ENCODE data around the gene PLXNA2.

The PLXNA2 gene

DNA sequence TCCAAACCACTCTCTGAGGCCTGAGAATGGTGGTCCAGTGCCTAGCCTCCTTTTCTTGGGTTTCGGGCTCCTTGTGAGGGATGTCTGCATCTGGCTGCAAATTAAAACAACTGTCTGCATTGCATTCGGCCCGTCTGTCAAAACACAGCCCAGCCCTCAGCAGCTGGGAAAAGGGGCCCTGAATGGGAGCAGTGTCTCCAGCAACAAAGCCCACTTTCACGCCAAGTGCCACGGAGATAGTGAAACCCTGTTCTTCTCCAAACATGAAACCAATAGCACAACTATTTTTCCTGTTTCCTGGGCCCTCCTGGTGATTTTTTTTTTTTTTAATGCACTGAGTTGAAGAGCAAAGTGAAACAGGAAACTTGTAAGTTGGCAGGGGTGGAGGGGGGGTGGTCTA is 138.4 kb downstream of the PLXNA2 start:
- H4K20me1 ChIP-seq (ENCODE audit: insufficient read depth, low read length) = no peaks in the 10 kb centered on the region
- H3K9ac ChIP-seq (ENCODE audit: low read length) = no peak overlapping the region
- H2AFZ ChIP-seq (ENCODE audit: low read depth, low read length) = no peak overlapping the region
- no peak overlapping the region for H3K4me3 ChIP-seq (ENCODE audit: low read length)
- H3K27ac ChIP-seq (ENCODE audit: low read length) = no peak overlapping the region
- no peak for TF ChIP-seq EZH2phosphoT487 (IDR thresholded peaks at IDR 0.05; ENCODE audit: low read depth)
- TF ChIP-seq, protein P1, sequence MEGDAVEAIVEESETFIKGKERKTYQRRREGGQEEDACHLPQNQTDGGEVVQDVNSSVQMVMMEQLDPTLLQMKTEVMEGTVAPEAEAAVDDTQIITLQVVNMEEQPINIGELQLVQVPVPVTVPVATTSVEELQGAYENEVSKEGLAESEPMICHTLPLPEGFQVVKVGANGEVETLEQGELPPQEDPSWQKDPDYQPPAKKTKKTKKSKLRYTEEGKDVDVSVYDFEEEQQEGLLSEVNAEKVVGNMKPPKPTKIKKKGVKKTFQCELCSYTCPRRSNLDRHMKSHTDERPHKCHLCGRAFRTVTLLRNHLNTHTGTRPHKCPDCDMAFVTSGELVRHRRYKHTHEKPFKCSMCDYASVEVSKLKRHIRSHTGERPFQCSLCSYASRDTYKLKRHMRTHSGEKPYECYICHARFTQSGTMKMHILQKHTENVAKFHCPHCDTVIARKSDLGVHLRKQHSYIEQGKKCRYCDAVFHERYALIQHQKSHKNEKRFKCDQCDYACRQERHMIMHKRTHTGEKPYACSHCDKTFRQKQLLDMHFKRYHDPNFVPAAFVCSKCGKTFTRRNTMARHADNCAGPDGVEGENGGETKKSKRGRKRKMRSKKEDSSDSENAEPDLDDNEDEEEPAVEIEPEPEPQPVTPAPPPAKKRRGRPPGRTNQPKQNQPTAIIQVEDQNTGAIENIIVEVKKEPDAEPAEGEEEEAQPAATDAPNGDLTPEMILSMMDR (IDR thresholded peaks at IDR 0.05; ENCODE audit: low read depth, low read length) = no peak
- H3K27me3 ChIP-seq (ENCODE audit: low read depth, low read length) = no peaks in the 10 kb centered on the region
- H3K36me3 ChIP-seq (replicated peaks; ENCODE audit: low read depth, low read length) = peaks cover 2% of the 10 kb centered on the region
- H3K4me1 ChIP-seq (ENCODE audit: low read length) = no peaks in the 10 kb centered on the region
- no peaks in the 10 kb centered on the region for H3K9me3 ChIP-seq (ENCODE audit: insufficient read depth, low read length)
- no peaks in the 10 kb centered on the region for H3K79me2 ChIP-seq (ENCODE audit: low read length)
- H3K4me2 ChIP-seq (ENCODE audit: low read length) = no peak overlapping the region

DNA sequence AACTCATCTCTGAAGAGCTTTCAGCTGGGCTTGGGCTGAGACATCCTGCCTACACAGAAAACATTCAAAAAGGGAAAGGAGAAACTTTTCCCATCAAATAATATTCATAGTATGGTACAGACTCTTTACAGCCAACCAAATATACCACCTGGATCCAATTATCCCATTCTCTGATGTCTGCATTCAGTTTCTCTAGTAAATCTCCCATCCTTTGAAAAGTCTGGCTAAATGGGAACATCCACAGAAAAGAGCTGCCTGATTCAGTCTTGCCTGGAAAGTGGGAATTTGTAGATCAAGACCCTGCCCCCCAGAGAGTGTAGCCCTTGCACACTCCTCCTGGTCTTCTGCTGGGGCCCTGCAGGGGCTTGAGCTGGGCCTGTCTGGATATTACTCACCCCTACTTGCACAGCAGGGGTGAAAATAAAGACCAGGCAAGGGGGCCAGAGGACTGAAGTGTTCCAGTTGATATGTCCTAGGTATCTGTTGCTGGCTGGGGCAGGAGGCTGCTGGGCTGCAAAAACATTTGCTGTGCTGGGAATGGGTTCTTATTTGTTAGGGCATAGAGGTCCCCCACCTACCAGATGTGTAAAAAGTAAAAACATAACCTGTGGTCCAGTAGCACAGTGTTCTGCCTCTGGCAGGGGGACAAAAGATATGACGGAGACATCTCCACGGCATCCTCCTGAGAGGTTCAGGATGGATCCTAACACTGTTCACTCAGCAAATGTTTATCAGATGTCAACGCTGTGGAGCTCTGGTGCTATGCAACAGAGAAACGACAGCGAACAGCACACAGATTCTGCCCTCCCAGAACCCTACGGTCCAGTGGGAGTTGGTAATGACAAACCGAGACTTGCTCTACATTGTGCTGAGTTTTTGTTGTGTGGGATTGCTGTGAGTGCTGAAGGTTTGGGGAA is 140.3 kb downstream of the PLXNA2 start:
- no peak overlapping the region for H2AFZ ChIP-seq (ENCODE audit: low read depth, low read length)
- H3K27me3 ChIP-seq (ENCODE audit: low read depth, low read length) = no peaks in the 10 kb centered on the region
- no peaks in the 10 kb centered on the region for H3K4me1 ChIP-seq (ENCODE audit: low read length)
- no peak overlapping the region for H3K27ac ChIP-seq (ENCODE audit: low read length)
- H3K9me3 ChIP-seq (ENCODE audit: insufficient read depth, low read length) = no peaks in the 10 kb centered on the region
- H3K4me2 ChIP-seq (ENCODE audit: low read length) = no peak overlapping the region
- H3K9ac ChIP-seq (ENCODE audit: low read length) = no peak overlapping the region
- TF ChIP-seq EZH2phosphoT487 (IDR thresholded peaks at IDR 0.05; ENCODE audit: low read depth) = no peak
- TF ChIP-seq, protein P1 (IDR thresholded peaks at IDR 0.05; ENCODE audit: low read depth, low read length) = no peak
- peaks cover 2% of the 10 kb centered on the region for H3K36me3 ChIP-seq (replicated peaks; ENCODE audit: low read depth, low read length)
- H3K4me3 ChIP-seq (ENCODE audit: low read length) = no peak overlapping the region
- H4K20me1 ChIP-seq (ENCODE audit: insufficient read depth, low read length) = no peaks in the 10 kb centered on the region
- no peaks in the 10 kb centered on the region for H3K79me2 ChIP-seq (ENCODE audit: low read length)

DNA sequence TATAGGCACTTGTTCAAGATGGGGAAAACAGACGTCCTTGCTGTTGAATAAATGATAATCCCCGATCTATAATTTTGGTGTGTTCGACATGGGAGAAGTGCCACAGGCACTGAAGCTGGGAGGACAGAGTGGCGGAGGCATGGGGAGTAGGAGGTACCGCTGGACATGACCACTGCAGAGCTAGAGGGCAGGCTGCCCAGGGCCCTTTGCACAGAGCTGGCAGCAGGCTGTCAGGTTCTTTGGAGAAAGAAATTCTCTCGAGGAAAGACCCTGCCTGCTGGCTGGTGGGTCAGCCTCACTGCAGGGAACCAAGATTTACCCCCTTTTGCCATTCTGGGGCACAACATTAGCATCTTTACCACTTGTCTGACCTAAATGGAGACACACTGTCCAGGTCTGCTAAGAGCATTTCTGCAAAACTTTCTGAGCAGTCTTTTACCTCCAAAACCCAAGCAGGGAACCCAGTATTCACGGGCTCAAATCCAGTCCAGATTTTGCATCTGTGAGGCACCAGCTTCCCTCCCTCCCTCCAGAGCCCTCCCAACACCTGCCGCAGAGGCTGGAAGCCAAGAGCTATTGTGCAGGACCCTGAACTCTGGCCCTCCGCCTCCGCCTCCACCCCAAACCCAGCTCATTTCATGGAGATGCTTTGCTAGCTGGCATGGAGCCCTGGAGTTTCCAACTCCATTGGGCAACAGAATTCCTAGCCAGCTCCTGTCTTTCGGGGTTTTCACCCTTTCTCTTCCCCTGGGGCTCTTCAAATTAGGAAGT is 142.3 kb downstream of the PLXNA2 start:
- H3K4me3 ChIP-seq (ENCODE audit: low read length) = no peak overlapping the region
- TF ChIP-seq, protein P1 (IDR thresholded peaks at IDR 0.05; ENCODE audit: low read depth, low read length) = no peak
- no peak for TF ChIP-seq EZH2phosphoT487 (IDR thresholded peaks at IDR 0.05; ENCODE audit: low read depth)
- H3K4me1 ChIP-seq (ENCODE audit: low read length) = no peaks in the 10 kb centered on the region
- H3K4me2 ChIP-seq (ENCODE audit: low read length) = no peak overlapping the region
- H3K36me3 ChIP-seq (replicated peaks; ENCODE audit: low read depth, low read length) = peaks cover 2% of the 10 kb centered on the region
- no peak overlapping the region for H2AFZ ChIP-seq (ENCODE audit: low read depth, low read length)
- H3K27ac ChIP-seq (ENCODE audit: low read length) = no peak overlapping the region
- H4K20me1 ChIP-seq (ENCODE audit: insufficient read depth, low read length) = no peaks in the 10 kb centered on the region
- H3K9me3 ChIP-seq (ENCODE audit: insufficient read depth, low read length) = no peaks in the 10 kb centered on the region
- no peaks in the 10 kb centered on the region for H3K79me2 ChIP-seq (ENCODE audit: low read length)
- H3K9ac ChIP-seq (ENCODE audit: low read length) = no peak overlapping the region
- no peaks in the 10 kb centered on the region for H3K27me3 ChIP-seq (ENCODE audit: low read depth, low read length)

DNA sequence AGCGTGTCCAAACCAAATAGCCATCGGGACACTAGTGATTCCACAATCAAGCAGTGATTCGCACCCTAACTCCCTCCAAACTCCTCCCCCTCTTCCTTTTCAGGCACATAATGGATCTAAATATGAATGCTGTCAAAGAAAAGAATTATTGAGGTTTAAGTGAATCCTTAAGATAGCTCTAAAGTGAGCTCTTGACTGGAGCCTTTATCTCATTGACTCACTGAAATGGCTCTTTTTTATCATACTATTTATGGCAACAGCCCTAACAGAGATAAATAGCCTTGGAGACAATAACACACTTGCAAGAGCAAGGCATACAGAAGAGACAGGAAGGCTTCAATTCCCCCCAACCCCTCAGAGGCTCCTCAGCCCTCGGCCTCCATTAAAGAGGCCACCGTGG is 143.3 kb downstream of the PLXNA2 start:
- H2AFZ ChIP-seq (ENCODE audit: low read depth, low read length) = no peak overlapping the region
- TF ChIP-seq, protein P1 (IDR thresholded peaks at IDR 0.05; ENCODE audit: low read depth, low read length) = no peak
- TF ChIP-seq EZH2phosphoT487 (IDR thresholded peaks at IDR 0.05; ENCODE audit: low read depth) = no peak
- no peak overlapping the region for H3K4me2 ChIP-seq (ENCODE audit: low read length)
- no peaks in the 10 kb centered on the region for H3K27me3 ChIP-seq (ENCODE audit: low read depth, low read length)
- no peak overlapping the region for H3K27ac ChIP-seq (ENCODE audit: low read length)
- H3K79me2 ChIP-seq (ENCODE audit: low read length) = no peaks in the 10 kb centered on the region
- peaks cover 2% of the 10 kb centered on the region for H3K36me3 ChIP-seq (replicated peaks; ENCODE audit: low read depth, low read length)
- no peak overlapping the region for H3K4me3 ChIP-seq (ENCODE audit: low read length)
- no peaks in the 10 kb centered on the region for H3K4me1 ChIP-seq (ENCODE audit: low read length)
- no peaks in the 10 kb centered on the region for H3K9me3 ChIP-seq (ENCODE audit: insufficient read depth, low read length)
- H4K20me1 ChIP-seq (ENCODE audit: insufficient read depth, low read length) = no peaks in the 10 kb centered on the region
- H3K9ac ChIP-seq (ENCODE audit: low read length) = no peak overlapping the region
